Measurements from ENCODE around the gene LYRM4. TPM values are rescaled to one million over a fixed set of nuclear protein-coding genes. Genes with fewer than 3 reads are reported as not detected.
A peak's percentile ranks its signal among the peaks of the same experiment; 100 is the strongest.

LYRM4 gene
- total and polyA plus RNA-seq, 4 donors, result 15.2 to 23.2 (median 19.1) TPM

DNA sequence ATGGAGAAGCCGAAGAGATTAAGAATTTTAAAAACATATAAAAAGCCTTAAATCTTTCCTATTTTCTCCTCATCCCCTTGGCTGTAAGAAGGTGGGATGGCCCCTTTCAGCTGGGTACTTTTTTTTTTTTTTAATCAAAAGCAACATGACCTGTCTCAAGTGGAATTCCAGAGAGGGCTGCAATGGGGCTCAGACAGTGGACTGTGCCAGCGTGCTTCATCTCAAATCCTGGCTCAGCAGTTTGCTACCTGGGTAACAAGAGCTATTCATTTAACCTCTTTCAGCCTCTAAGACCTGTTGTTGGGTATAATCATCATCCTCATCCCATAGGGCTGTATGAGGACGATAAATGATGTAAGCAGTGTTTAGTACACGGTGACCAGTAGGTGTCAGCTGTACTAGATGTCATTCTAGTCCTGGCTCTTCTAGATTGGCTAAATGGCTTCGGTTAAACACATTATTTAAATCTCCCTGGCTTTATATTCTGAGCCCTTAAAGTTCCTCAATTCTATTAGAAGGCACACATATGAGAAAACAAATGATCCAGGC, 182.6 kb downstream of the LYRM4 start:
- TF ChIP-seq, protein P1, sequence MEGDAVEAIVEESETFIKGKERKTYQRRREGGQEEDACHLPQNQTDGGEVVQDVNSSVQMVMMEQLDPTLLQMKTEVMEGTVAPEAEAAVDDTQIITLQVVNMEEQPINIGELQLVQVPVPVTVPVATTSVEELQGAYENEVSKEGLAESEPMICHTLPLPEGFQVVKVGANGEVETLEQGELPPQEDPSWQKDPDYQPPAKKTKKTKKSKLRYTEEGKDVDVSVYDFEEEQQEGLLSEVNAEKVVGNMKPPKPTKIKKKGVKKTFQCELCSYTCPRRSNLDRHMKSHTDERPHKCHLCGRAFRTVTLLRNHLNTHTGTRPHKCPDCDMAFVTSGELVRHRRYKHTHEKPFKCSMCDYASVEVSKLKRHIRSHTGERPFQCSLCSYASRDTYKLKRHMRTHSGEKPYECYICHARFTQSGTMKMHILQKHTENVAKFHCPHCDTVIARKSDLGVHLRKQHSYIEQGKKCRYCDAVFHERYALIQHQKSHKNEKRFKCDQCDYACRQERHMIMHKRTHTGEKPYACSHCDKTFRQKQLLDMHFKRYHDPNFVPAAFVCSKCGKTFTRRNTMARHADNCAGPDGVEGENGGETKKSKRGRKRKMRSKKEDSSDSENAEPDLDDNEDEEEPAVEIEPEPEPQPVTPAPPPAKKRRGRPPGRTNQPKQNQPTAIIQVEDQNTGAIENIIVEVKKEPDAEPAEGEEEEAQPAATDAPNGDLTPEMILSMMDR (IDR thresholded peaks at IDR 0.05; ENCODE audit: control extremely low read depth, extremely low read depth), result no peak
- DNase-seq, result peak in 1 of 3 donors; percentile 26

DNA sequence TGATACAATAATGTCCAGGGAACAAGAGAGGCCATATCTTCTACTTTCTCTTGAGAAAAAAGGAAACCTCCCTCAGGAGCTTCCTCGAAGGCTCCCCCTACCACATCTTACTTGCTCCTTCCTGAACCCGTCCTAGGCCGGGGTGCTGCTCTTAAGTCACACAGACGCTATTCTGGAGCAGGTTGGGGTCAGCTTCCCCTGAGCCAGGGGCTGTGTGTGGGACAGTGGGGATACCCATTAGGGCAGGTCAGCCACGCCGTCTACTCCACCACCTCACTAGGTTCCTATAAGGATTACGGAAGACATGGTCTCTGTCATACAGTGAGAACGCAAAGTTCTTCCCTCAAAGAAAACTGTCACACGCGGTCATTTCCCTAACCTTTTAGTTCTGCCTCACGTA, 183.8 kb downstream of the LYRM4 start:
- no peaks in the 10 kb centered on the region for H3K4me1 ChIP-seq (ENCODE audit: control insufficient read depth in 5 of 5, insufficient read depth in 5 of 5, low read length in 5 of 5)
- no peak overlapping the region for H3K9ac ChIP-seq (ENCODE audit: insufficient read depth in 1 of 2, low read length in 2 of 2)
- 88 to 91% methylated on average over 11 of the region's 11 CpGs for WGBS, 2 donors
- ATAC-seq (ENCODE audit: insufficient read depth, low FRiP score) (no peak), DNase-seq (no peak)
- no peaks in the 10 kb centered on the region for H3K36me3 ChIP-seq (ENCODE audit: control insufficient read depth in 4 of 4, insufficient read depth in 4 of 4, low read length in 4 of 4)
- H3K4me3 ChIP-seq, result no peak overlapping the region
- no peak overlapping the region for H3K27ac ChIP-seq (ENCODE audit: low read depth in 1 of 2, low read length in 1 of 2)
- no peaks in the 10 kb centered on the region for H3K27me3 ChIP-seq (ENCODE audit: control insufficient read depth in 3 of 3, insufficient read depth in 3 of 3, low read length in 2 of 3)
- TF ChIP-seq, protein P1 (IDR thresholded peaks at IDR 0.05; ENCODE audit: control extremely low read depth, extremely low read depth), result no peak
- no peaks in the 10 kb centered on the region for H3K9me3 ChIP-seq (ENCODE audit: control insufficient read depth in 4 of 4, insufficient read depth in 3 of 4, low read length in 3 of 4)

More for the DNA sequence above, 182.6 kb downstream of the LYRM4 start:
- H3K27me3 ChIP-seq (ENCODE audit: control insufficient read depth in 3 of 3, insufficient read depth in 3 of 3, low read length in 2 of 3), result no peaks in the 10 kb centered on the region
- no peak overlapping the region for H3K9ac ChIP-seq (ENCODE audit: insufficient read depth in 1 of 2, low read length in 2 of 2)
- 58 to 82% methylated on average over 5 of the region's 5 CpGs for WGBS, 2 donors
- no peak for ATAC-seq (ENCODE audit: insufficient read depth, low FRiP score)
- H3K4me3 ChIP-seq, result no peak overlapping the region
- H3K4me1 ChIP-seq (ENCODE audit: control insufficient read depth in 5 of 5, insufficient read depth in 5 of 5, low read length in 5 of 5), result no peaks in the 10 kb centered on the region
- H3K9me3 ChIP-seq (ENCODE audit: control insufficient read depth in 4 of 4, insufficient read depth in 3 of 4, low read length in 3 of 4), result no peaks in the 10 kb centered on the region
- no peaks in the 10 kb centered on the region for H3K36me3 ChIP-seq (ENCODE audit: control insufficient read depth in 4 of 4, insufficient read depth in 4 of 4, low read length in 4 of 4)
- H3K27ac ChIP-seq (ENCODE audit: low read depth in 1 of 2, low read length in 1 of 2), result no peak overlapping the region

DNA sequence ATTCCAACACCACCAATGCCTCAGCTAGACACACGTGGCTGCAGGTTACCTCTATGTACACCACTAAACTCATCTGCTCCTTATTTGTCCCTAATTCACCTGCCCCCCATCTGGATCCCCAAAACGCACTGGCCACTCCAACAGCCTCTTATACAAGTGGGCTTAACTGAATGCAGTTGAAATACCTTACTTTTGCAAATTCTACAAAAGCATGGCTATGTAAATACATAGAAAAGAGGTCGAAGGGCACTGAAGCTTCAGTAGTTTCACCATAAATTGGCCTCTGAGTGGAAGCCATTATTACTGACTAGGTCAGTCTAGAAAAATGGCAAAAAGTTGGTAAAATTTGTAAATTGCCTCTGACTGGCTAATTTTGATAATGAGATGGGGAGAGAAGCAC, 186.8 kb downstream of the LYRM4 start:
- H3K27me3 ChIP-seq (ENCODE audit: control insufficient read depth in 3 of 3, insufficient read depth in 3 of 3, low read length in 2 of 3), result no peaks in the 10 kb centered on the region
- TF ChIP-seq, protein P1 (IDR thresholded peaks at IDR 0.05; ENCODE audit: control extremely low read depth, extremely low read depth), result no peak
- ATAC-seq (ENCODE audit: insufficient read depth, low FRiP score), result no peak
- DNase-seq, result no peak
- no peak overlapping the region for H3K9ac ChIP-seq (ENCODE audit: insufficient read depth in 1 of 2, low read length in 2 of 2)
- no peaks in the 10 kb centered on the region for H3K36me3 ChIP-seq (ENCODE audit: control insufficient read depth in 4 of 4, insufficient read depth in 4 of 4, low read length in 4 of 4)
- H3K4me1 ChIP-seq (ENCODE audit: control insufficient read depth in 5 of 5, insufficient read depth in 5 of 5, low read length in 5 of 5), result no peaks in the 10 kb centered on the region
- 78 to 92% methylated on average over 3 of the region's 3 CpGs for WGBS, 2 donors
- H3K9me3 ChIP-seq (ENCODE audit: control insufficient read depth in 4 of 4, insufficient read depth in 3 of 4, low read length in 3 of 4), result no peaks in the 10 kb centered on the region
- H3K4me3 ChIP-seq, result no peak overlapping the region
- no peak overlapping the region for H3K27ac ChIP-seq (ENCODE audit: low read depth in 1 of 2, low read length in 1 of 2)

DNA sequence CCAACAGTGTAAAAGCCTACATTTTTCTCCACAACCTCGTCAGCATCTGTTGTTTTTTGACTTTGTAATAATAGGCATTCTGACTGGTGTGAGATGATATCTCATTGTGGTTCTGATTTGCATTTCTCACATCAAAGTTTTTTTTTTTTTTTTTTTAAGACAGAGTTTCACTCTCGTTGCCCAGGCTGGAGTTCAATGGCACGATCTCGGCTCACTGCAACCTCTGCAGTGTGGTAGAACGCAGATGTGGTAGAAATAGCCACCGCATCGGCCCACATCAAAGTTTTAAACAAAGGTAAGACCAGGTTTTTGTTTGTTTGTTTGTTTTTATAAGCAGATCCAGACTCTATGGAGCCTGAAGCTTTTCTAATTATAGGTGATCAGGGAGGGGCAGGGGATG, 188.3 kb downstream of the LYRM4 start:
- no peak for ATAC-seq (ENCODE audit: insufficient read depth, low FRiP score)
- Histone ChIP-seq H3K9me3 (ENCODE audit: control insufficient read depth in 4 of 4, insufficient read depth in 3 of 4, low read length in 3 of 4) (peaks cover 0 to 5% (median 0%) of the 10 kb centered on the region in 4 donors), H3K27ac (ENCODE audit: low read depth in 1 of 2, low read length in 1 of 2) (no peak overlapping the region), H3K27me3 (ENCODE audit: control insufficient read depth in 3 of 3, insufficient read depth in 3 of 3, low read length in 2 of 3) (no peaks in the 10 kb centered on the region), H3K4me3 (no peak overlapping the region), H3K9ac (ENCODE audit: insufficient read depth in 1 of 2, low read length in 2 of 2) (no peak overlapping the region), H3K4me1 (ENCODE audit: control insufficient read depth in 5 of 5, insufficient read depth in 5 of 5, low read length in 5 of 5) (no peaks in the 10 kb centered on the region), H3K36me3 (ENCODE audit: control insufficient read depth in 4 of 4, insufficient read depth in 4 of 4, low read length in 4 of 4) (no peaks in the 10 kb centered on the region)
- 85 to 91% methylated on average over 7 of the region's 7 CpGs for WGBS, 2 donors
- no peak for DNase-seq
- TF ChIP-seq, protein P1 (IDR thresholded peaks at IDR 0.05; ENCODE audit: control extremely low read depth, extremely low read depth), result no peak

Measured in lung (tissue), 12 donors.